Adipocyte (in vitro differentiated cells): ENCODE results near the gene FAM98C.

Experiments used
- DNase-seq: peaks from one replicate; pipeline ENCODE4 v3.0.0-alpha.2; 2015; ENCODE audit warnings: low read depth
- H3K27me3 ChIP-seq: replicated peaks from 2 replicates; pipeline ENCODE4 v1.7.0; 2013; ENCODE audit warnings: mild to moderate bottlenecking, low read length, moderate library complexity; ENCODE audit not compliant: control insufficient read depth, insufficient read depth
- H3K36me3 ChIP-seq: 2 replicates; pipeline ENCODE4 v1.7.0; 2013; ENCODE audit warnings: low read length, mild to moderate bottlenecking, moderate library complexity; ENCODE audit not compliant: control insufficient read depth, insufficient read depth, severe bottlenecking
- H3K4me1 ChIP-seq: 2 replicates; pipeline ENCODE4 v1.7.0; 2013; ENCODE audit warnings: mild to moderate bottlenecking, low read length, moderate library complexity; ENCODE audit not compliant: control insufficient read depth, insufficient read depth
- H3K4me3 ChIP-seq: 2 replicates; pipeline ENCODE4 v1.7.0; 2013; ENCODE audit warnings: mild to moderate bottlenecking, low read length, moderate library complexity
- H3K9ac ChIP-seq: 2 replicates; pipeline ENCODE4 v1.7.0; 2013; ENCODE audit warnings: mild to moderate bottlenecking, low read length, moderate library complexity
- H3K9me3 ChIP-seq: 2 replicates; pipeline ENCODE4 v1.7.0; 2013; ENCODE audit warnings: mild to moderate bottlenecking, low read length, moderate library complexity; ENCODE audit not compliant: control insufficient read depth

The FAM98C gene

GRCh38 chr19:38381138-38381537, 21.8 kb upstream of the FAM98C start:
- H3K27me3 ChIP-seq, result no peaks in the 10 kb centered on the region
- H3K4me1 ChIP-seq, result peaks cover 13% of the 10 kb centered on the region
- H3K9ac ChIP-seq, result no peak overlapping the region
- DNase-seq, result no peak
- no peaks in the 10 kb centered on the region for H3K9me3 ChIP-seq
- H3K4me3 ChIP-seq, result no peak overlapping the region
- H3K36me3 ChIP-seq, result peaks cover 82% of the 10 kb centered on the region

GRCh38 chr19:38383184-38383583, 19.7 kb upstream of the FAM98C start:
- Histone ChIP-seq H3K4me1 (peaks cover 12% of the 10 kb centered on the region), H3K9ac (no peak overlapping the region), H3K4me3 (no peak overlapping the region), H3K9me3 (no peaks in the 10 kb centered on the region), H3K27me3 (no peaks in the 10 kb centered on the region), H3K36me3 (peaks cover 62% of the 10 kb centered on the region)
- DNase-seq, result no peak

GRCh38 chr19:38383743-38384142, 19.1 kb upstream of the FAM98C start:
- no peak for DNase-seq
- Histone ChIP-seq H3K4me3 (no peak overlapping the region), H3K9me3 (no peaks in the 10 kb centered on the region), H3K27me3 (no peaks in the 10 kb centered on the region), H3K36me3 (peaks cover 58% of the 10 kb centered on the region), H3K9ac (no peak overlapping the region), H3K4me1 (peaks cover 15% of the 10 kb centered on the region)

GRCh38 chr19:38384209-38385027, 18.5 kb upstream of the FAM98C start:
- no peaks in the 10 kb centered on the region for H3K27me3 ChIP-seq
- H3K9ac ChIP-seq, result no peak overlapping the region
- peaks cover 19% of the 10 kb centered on the region for H3K4me1 ChIP-seq
- H3K4me3 ChIP-seq, result no peak overlapping the region
- DNase-seq, result peak; percentile 44
- H3K36me3 ChIP-seq, result peaks cover 51% of the 10 kb centered on the region
- H3K9me3 ChIP-seq, result no peaks in the 10 kb centered on the region

- H3K9me3 ChIP-seq, result no peaks in the 10 kb centered on the region
- no peak overlapping the region for H3K4me3 ChIP-seq
- peaks cover 45% of the 10 kb centered on the region for H3K36me3 ChIP-seq
- H3K4me1 ChIP-seq, result peaks cover 19% of the 10 kb centered on the region
- no peak for DNase-seq
- no peak overlapping the region for H3K9ac ChIP-seq
- H3K27me3 ChIP-seq, result no peaks in the 10 kb centered on the region
Measured at GRCh38 chr19:38385057-38385803, 17.7 kb upstream of the FAM98C start.

- Histone ChIP-seq H3K36me3 (peaks cover 39% of the 10 kb centered on the region), H3K4me1 (peaks cover 19% of the 10 kb centered on the region), H3K27me3 (no peaks in the 10 kb centered on the region), H3K4me3 (no peak overlapping the region), H3K9ac (no peak overlapping the region), H3K9me3 (no peaks in the 10 kb centered on the region)
- no peak for DNase-seq
Measured at GRCh38 chr19:38385804-38386257, 17.1 kb upstream of the FAM98C start.

GRCh38 chr19:38386300-38386970, 16.5 kb upstream of the FAM98C start:
- Histone ChIP-seq H3K36me3 (peaks cover 33% of the 10 kb centered on the region), H3K9me3 (no peaks in the 10 kb centered on the region), H3K9ac (no peak overlapping the region), H3K27me3 (no peaks in the 10 kb centered on the region), H3K4me1 (peaks cover 19% of the 10 kb centered on the region), H3K4me3 (no peak overlapping the region)
- no peak for DNase-seq

GRCh38 chr19:38386971-38387549, 15.8 kb upstream of the FAM98C start:
- peak overlapping the region; percentile 76 for H3K4me3 ChIP-seq
- H3K27me3 ChIP-seq, result no peaks in the 10 kb centered on the region
- peaks cover 19% of the 10 kb centered on the region for H3K4me1 ChIP-seq
- H3K36me3 ChIP-seq, result peaks cover 27% of the 10 kb centered on the region
- no peaks in the 10 kb centered on the region for H3K9me3 ChIP-seq
- DNase-seq, result no peak
- peak overlapping the region; percentile 60 for H3K9ac ChIP-seq

- DNase-seq, result peak; percentile 96
- Histone ChIP-seq H3K9ac (peak within 1 kb of the TSS; percentile 60), H3K4me3 (peak within 1 kb of the TSS; percentile 76), H3K27me3 (no peaks in the 10 kb centered on the region), H3K4me1 (peaks cover 19% of the 10 kb centered on the region), H3K36me3 (peaks cover 20% of the 10 kb centered on the region), H3K9me3 (no peaks in the 10 kb centered on the region)
Measured at GRCh38 chr19:38387550-38388348, 15.1 kb upstream of the FAM98C start, which contains the start of gene GGN. Gene GGN, minus strand, starts transcription at chr19:38388034. Its CDS starts 773 bp downstream, at chr19:38387261.

- Histone ChIP-seq H3K9me3 (no peaks in the 10 kb centered on the region), H3K4me1 (peaks cover 19% of the 10 kb centered on the region), H3K36me3 (peaks cover 12% of the 10 kb centered on the region), H3K9ac (peak within 1 kb of the TSS; percentile 54), H3K27me3 (no peaks in the 10 kb centered on the region), H3K4me3 (peak within 1 kb of the TSS; percentile 76)
- DNase-seq, result peak; percentile 73
Measured at GRCh38 chr19:38388349-38389100, 14.4 kb upstream of the FAM98C start, which contains the start of gene SPRED3. Gene SPRED3, plus strand, starts transcription at chr19:38388697. Its CDS starts 1,606 bp downstream, at chr19:38390303.
